CD14-positive monocyte (primary cell): Measurements from ENCODE around the gene PPP1R1B. TPM values are rescaled to one million over a fixed set of nuclear protein-coding genes. Genes with fewer than 3 reads are reported as not detected.

Experiments used
- DNase-seq, 3 donors: peaks; one replicate each; pipeline ENCODE4 v3.0.0-alpha.2; 2011 to 2022
- H2AFZ ChIP-seq: 2 replicates; pipeline ENCODE4 v1.6.0; 2012; ENCODE audit warnings: mild to moderate bottlenecking, low read depth, low read length, inconsistent platforms; ENCODE audit not compliant: insufficient read depth, poor library complexity, severe bottlenecking
- H3K27ac ChIP-seq, 2 donors: 1 replicate in 1 of 2; 2 replicates in 1 of 2; pipeline ENCODE4 v1.5.1; 2012 to 2013; ENCODE audit warnings: low read length in 2 of 2, control low read depth in 1 of 2, inconsistent platforms in 1 of 2, low read depth in 1 of 2, mild to moderate bottlenecking in 1 of 2
- H3K27me3 ChIP-seq, 2 donors: one replicate each; pipeline versions ENCODE4 v1.6.0 to v1.6.1; 2011 to 2013; ENCODE audit warnings: low read length in 2 of 2; ENCODE audit not compliant: control insufficient read depth in 2 of 2, insufficient read depth in 2 of 2
- H3K36me3 ChIP-seq, 2 donors: replicated peaks in 1 of 2; 1 replicate in 1 of 2; 2 replicates in 1 of 2; pipeline versions ENCODE4 v1.5.1 to v1.6.1; 2012 to 2013; ENCODE audit warnings: low read length in 2 of 2, control low read depth in 1 of 2, inconsistent platforms in 1 of 2, mild to moderate bottlenecking in 1 of 2; ENCODE audit not compliant: insufficient read depth in 2 of 2, control insufficient read depth in 1 of 2
- H3K4me1 ChIP-seq, 2 donors: 1 replicate in 1 of 2; 2 replicates in 1 of 2; pipeline versions ENCODE4 v1.5.1 to v1.6.1; 2012 to 2013; ENCODE audit warnings: low read length in 2 of 2, control low read depth in 1 of 2, inconsistent platforms in 1 of 2, mild to moderate bottlenecking in 1 of 2, moderate library complexity in 1 of 2; ENCODE audit not compliant: insufficient read depth in 2 of 2, control insufficient read depth in 1 of 2
- H3K4me2 ChIP-seq: replicated peaks from 2 replicates; pipeline ENCODE3; 2012; ENCODE audit warnings: low read length, moderate library complexity, mild to moderate bottlenecking; ENCODE audit not compliant: poor library complexity, severe bottlenecking; ENCODE audit errors: extremely low read depth
- H3K4me3 ChIP-seq, 3 experiments: fragments of 200-600 bp in 1 of 3; sonication (generic) in 1 of 3; replicated peaks in 1 of 3; 1 replicate in 2 of 3; 2 replicates in 1 of 3; pipeline ENCODE4 v1.5.1; 2011 to 2013; ENCODE audit warnings: low read length in 3 of 3, mild to moderate bottlenecking in 3 of 3, control low read depth in 2 of 3, low read depth in 2 of 3, inconsistent platforms in 1 of 3, moderate library complexity in 1 of 3
- H3K79me2 ChIP-seq: 2 replicates; pipeline ENCODE4 v1.6.0; 2012; ENCODE audit warnings: mild to moderate bottlenecking, control low read depth, inconsistent platforms, low read length, moderate library complexity; ENCODE audit not compliant: insufficient read depth
- H3K9ac ChIP-seq: 2 replicates; pipeline ENCODE4 v1.6.0; 2017; ENCODE audit warnings: low read length, mild to moderate bottlenecking; ENCODE audit not compliant: insufficient read depth, poor library complexity, severe bottlenecking
- H3K9me3 ChIP-seq, 2 donors: replicated peaks in 1 of 2; 1 replicate in 1 of 2; 2 replicates in 1 of 2; pipeline versions ENCODE4 v1.5.1 to v1.6.1; 2012 to 2013; ENCODE audit warnings: low read length in 2 of 2, control low read depth in 1 of 2; ENCODE audit not compliant: control insufficient read depth in 1 of 2, insufficient read depth in 1 of 2
- H4K20me1 ChIP-seq: 2 replicates; pipeline ENCODE4 v1.6.0; 2012; ENCODE audit warnings: mild to moderate bottlenecking, low read length, control low read depth, moderate library complexity; ENCODE audit not compliant: insufficient read depth
- H3K27ac Mint-ChIP-seq, 7 donors: one replicate each; pipeline ENCODE4 v1.8.0; 2020; ENCODE audit warnings: mild to moderate bottlenecking in 7 of 7, mixed read lengths in 7 of 7, moderate library complexity in 6 of 7, inconsistent platforms in 2 of 7
- H3K27me3 Mint-ChIP-seq, 3 donors: one replicate each; pipeline ENCODE4 v1.8.0; 2021 to 2022; ENCODE audit warnings: low read depth in 3 of 3, mild to moderate bottlenecking in 3 of 3, mixed read lengths in 3 of 3, moderate library complexity in 3 of 3, inconsistent platforms in 1 of 3
- H3K36me3 Mint-ChIP-seq, 2 donors: one replicate each; pipeline ENCODE4 v1.8.0; 2020; ENCODE audit warnings: mixed read lengths in 2 of 2, inconsistent platforms in 1 of 2, mild to moderate bottlenecking in 1 of 2
- H3K4me1 Mint-ChIP-seq: one replicate; pipeline ENCODE4 v1.8.0; 2020; ENCODE audit warnings: mild to moderate bottlenecking, mixed read lengths
- H3K4me3 Mint-ChIP-seq, 2 donors: one replicate each; pipeline ENCODE4 v1.8.0; 2020; ENCODE audit warnings: mild to moderate bottlenecking in 2 of 2, mixed read lengths in 2 of 2, moderate library complexity in 1 of 2
- H3K9me3 Mint-ChIP-seq, 7 donors: one replicate each; pipeline ENCODE4 v1.8.0; 2020 to 2022; ENCODE audit warnings: mixed read lengths in 7 of 7, mild to moderate bottlenecking in 6 of 7, moderate library complexity in 6 of 7, inconsistent platforms in 2 of 7
- WGBS: methylation state at CpG from one replicate; pipeline ENCODE4 v1.1.5; 2013; ENCODE audit warnings: missing lambda C conversion rate; ENCODE audit not compliant: insufficient coverage; 5-methylcytosine and 5-hydroxymethylcytosine counted together
- intact Hi-C, 2 donors: fragments of 100-400 bp; cut with micrococcal nuclease; formaldehyde crosslinking; loops; one replicate each; pipeline versions ENCODE4 v1.15.0 to v1.15.1; 2023
- polyA plus RNA-seq, 3 donors: library from polyadenylated mRNA; depleted of rRNA in 1 of 3; unstranded in 2 of 3; stranded (reverse) in 1 of 3; fragments of 300-500 nt in 2 of 3; fragments of >200 nt in 1 of 3; fragmentation: Illumina TruSeq in 2 of 3; gene quantifications; 1 replicate in 2 of 3; 2 replicates in 1 of 3; pipeline ENCODE4 v1.2.3, GENCODE V29; 2012 to 2021
- TF ChIP-seq, protein P1 (sequence below): fragments of 200-600 bp; IDR thresholded peaks from one replicate; pipeline ENCODE4 v1.8.0; 2022; ENCODE audit warnings: antibody characterized with exemption, mild to moderate bottlenecking

The PPP1R1B gene
- polyA plus RNA-seq, 3 donors, result 0.05 TPM; not detected in 2

DNA sequence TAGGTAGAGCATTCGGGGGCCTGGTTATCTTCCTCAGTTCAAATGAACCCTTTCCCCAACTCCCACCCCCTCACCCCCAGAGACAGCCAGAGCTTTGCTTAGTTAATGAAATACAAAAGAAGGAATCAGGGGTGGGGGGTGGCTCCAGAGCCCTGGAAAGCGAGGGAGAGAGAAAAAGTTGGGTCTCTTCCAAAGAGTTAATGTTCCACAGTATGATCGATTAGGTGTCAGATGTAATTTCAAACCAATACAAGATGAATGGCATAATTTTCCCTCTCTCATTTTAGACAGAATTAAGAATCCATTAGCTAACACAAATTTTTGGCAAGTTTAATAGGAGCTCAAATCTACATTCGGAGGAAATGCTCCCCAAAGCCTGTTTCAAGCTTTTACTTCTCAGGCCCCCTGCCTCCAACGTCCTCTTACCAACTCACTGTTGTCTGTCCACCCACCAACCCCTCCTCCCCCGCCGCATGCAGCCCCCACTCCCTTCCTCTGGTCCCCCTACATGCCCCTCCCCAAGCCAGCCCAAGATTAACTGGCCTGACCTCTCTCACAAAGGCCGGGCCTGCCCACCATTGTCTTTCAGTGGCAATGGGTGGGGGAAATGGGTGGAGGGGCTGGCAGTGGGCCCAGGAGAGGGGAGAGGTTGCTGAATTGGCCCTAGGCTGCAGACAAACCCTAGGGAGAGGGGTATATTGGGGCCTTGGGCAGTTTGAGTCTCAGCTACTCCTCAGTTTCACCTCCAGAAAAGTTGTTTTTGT is 47.3 kb upstream of the PPP1R1B start:
- Mint-ChIP-seq H3K4me3 (no peak overlapping the region), H3K27me3 (peaks cover 20 to 31% (median 21%) of the 10 kb centered on the region in 3 donors), H3K4me1 (peaks cover 1% of the 10 kb centered on the region), H3K27ac (no peak overlapping the region), H3K9me3 (peaks cover 0 to 2% (median 0%) of the 10 kb centered on the region in 7 donors), H3K36me3 (peaks cover 0 to 4% of the 10 kb centered on the region in 2 donors)
- Histone ChIP-seq H3K79me2 (no peaks in the 10 kb centered on the region), H3K4me2 (no peak overlapping the region), H3K36me3 (no peaks in the 10 kb centered on the region), H3K4me1 (no peaks in the 10 kb centered on the region), H3K9ac (no peak overlapping the region), H4K20me1 (no peaks in the 10 kb centered on the region), H3K9me3 (no peaks in the 10 kb centered on the region), H3K4me3 (no peak overlapping the region), H3K27ac (no peak overlapping the region), H2AFZ (no peak overlapping the region), H3K27me3 (peaks cover 5 to 16% of the 10 kb centered on the region in 2 donors)
- 57% methylated on average over 2 of the region's 8 CpGs for WGBS
- DNase-seq, result no peak
- TF ChIP-seq, protein P1, sequence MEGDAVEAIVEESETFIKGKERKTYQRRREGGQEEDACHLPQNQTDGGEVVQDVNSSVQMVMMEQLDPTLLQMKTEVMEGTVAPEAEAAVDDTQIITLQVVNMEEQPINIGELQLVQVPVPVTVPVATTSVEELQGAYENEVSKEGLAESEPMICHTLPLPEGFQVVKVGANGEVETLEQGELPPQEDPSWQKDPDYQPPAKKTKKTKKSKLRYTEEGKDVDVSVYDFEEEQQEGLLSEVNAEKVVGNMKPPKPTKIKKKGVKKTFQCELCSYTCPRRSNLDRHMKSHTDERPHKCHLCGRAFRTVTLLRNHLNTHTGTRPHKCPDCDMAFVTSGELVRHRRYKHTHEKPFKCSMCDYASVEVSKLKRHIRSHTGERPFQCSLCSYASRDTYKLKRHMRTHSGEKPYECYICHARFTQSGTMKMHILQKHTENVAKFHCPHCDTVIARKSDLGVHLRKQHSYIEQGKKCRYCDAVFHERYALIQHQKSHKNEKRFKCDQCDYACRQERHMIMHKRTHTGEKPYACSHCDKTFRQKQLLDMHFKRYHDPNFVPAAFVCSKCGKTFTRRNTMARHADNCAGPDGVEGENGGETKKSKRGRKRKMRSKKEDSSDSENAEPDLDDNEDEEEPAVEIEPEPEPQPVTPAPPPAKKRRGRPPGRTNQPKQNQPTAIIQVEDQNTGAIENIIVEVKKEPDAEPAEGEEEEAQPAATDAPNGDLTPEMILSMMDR, result no peak
- intact Hi-C loops, result no loop called here

GRCh38 chr17:39580082-39580468 is 46.7 kb upstream of the PPP1R1B start:
- no peaks in the 10 kb centered on the region for H3K4me1 ChIP-seq
- no peaks in the 10 kb centered on the region for H4K20me1 ChIP-seq
- H3K9me3 Mint-ChIP-seq, result peaks cover 0 to 4% (median 0%) of the 10 kb centered on the region in 7 donors
- H3K27ac ChIP-seq, result no peak overlapping the region
- no peaks in the 10 kb centered on the region for H3K79me2 ChIP-seq
- peaks cover 0 to 2% of the 10 kb centered on the region in 2 donors for H3K36me3 Mint-ChIP-seq
- H3K9me3 ChIP-seq, result no peaks in the 10 kb centered on the region
- no peaks in the 10 kb centered on the region for H3K36me3 ChIP-seq
- no peak for DNase-seq
- H3K4me3 Mint-ChIP-seq, result no peak overlapping the region
- no peak overlapping the region for H3K9ac ChIP-seq
- no peak overlapping the region for H3K4me2 ChIP-seq
- TF ChIP-seq, protein P1, result no peak
- 98% methylated on average over 5 of the region's 7 CpGs for WGBS
- intact Hi-C loops, result no loop called here
- no peak overlapping the region for H3K4me3 ChIP-seq
- H2AFZ ChIP-seq, result no peak overlapping the region
- no peak overlapping the region for H3K27ac Mint-ChIP-seq
- peaks cover 2 to 11% of the 10 kb centered on the region in 2 donors for H3K27me3 ChIP-seq
- H3K4me1 Mint-ChIP-seq, result peaks cover 1% of the 10 kb centered on the region
- peaks cover 20 to 29% (median 22%) of the 10 kb centered on the region in 3 donors for H3K27me3 Mint-ChIP-seq
